HepG2 (cell line): ENCODE data around the gene TRPC4AP. TPM values are rescaled to one million over a fixed set of nuclear protein-coding genes. Genes with fewer than 3 reads are reported as not detected.
A peak's percentile ranks its signal among the peaks of the same experiment; 100 is the strongest.

Experiments used
- BRF2 ChIP-seq: sonication (generic); formaldehyde crosslinking; IDR thresholded peaks from 2 replicates; pipeline ENCODE4 v1.8.1; 2022; ENCODE audit warnings: mild to moderate bottlenecking, missing genetic modification reagents
- CBX2 ChIP-seq, 2 experiments: fragments of 200-600 bp in 1 of 2; sonication (generic); formaldehyde crosslinking in 1 of 2; IDR thresholded peaks; 2 replicates each; pipeline versions ENCODE4 v1.7.0 to v1.8.1; 2018 to 2022; ENCODE audit warnings: low read depth in 2 of 2, low read length in 1 of 2, mild to moderate bottlenecking in 1 of 2, missing genetic modification reagents in 1 of 2
- CEBPZ ChIP-seq: IDR thresholded peaks from 2 replicates; pipeline ENCODE4 v1.6.1; 2012; ENCODE audit warnings: low read length, improper control_type of control experiment
- DBP ChIP-seq: sonication (generic); formaldehyde crosslinking; IDR thresholded peaks from 2 replicates; pipeline ENCODE4 v1.4.0; 2020; ENCODE audit warnings: missing genetic modification reagents; ENCODE audit errors: not compliant biosample characterization
- DZIP1 ChIP-seq: sonication (generic); formaldehyde crosslinking; IDR thresholded peaks from 2 replicates; pipeline ENCODE4 v1.5.0; 2020; ENCODE audit warnings: mild to moderate bottlenecking, missing genetic modification reagents
- FOXP4 ChIP-seq: sonication (generic); formaldehyde crosslinking; IDR thresholded peaks from 2 replicates; pipeline ENCODE4 v1.4.0; 2020; ENCODE audit warnings: missing genetic modification reagents
- GFI1 ChIP-seq: sonication (generic); formaldehyde crosslinking; IDR thresholded peaks from 2 replicates; pipeline ENCODE4 v1.5.0; 2020; ENCODE audit warnings: missing genetic modification reagents, mild to moderate bottlenecking, borderline replicate concordance
- KLF11 ChIP-seq: IDR thresholded peaks from 2 replicates; pipeline ENCODE4 v1.6.1; 2016; ENCODE audit warnings: missing compliant biosample characterization
- MZF1 ChIP-seq: sonication (generic); formaldehyde crosslinking; IDR thresholded peaks from 2 replicates; pipeline ENCODE4 v1.8.1; 2023; ENCODE audit warnings: mild to moderate bottlenecking, missing genetic modification reagents, borderline replicate concordance
- NRL ChIP-seq: sonication (generic); formaldehyde crosslinking; IDR thresholded peaks from 2 replicates; pipeline ENCODE4 v1.5.0; 2020; ENCODE audit warnings: missing genetic modification reagents, mild to moderate bottlenecking, moderate library complexity, borderline replicate concordance
- SMC3 ChIP-seq: IDR thresholded peaks from 2 replicates; pipeline ENCODE4 v1.6.1; 2011; ENCODE audit warnings: low read length, improper control_type of control experiment
- U2AF2 ChIP-seq: fragments of 200-400 bp; formaldehyde crosslinking; IDR thresholded peaks from 2 replicates; pipeline ENCODE4 v1.6.1; 2017; ENCODE audit warnings: low read depth, mild to moderate bottlenecking, low read length
- ZKSCAN1 ChIP-seq: fragments of 150-350 bp; IDR thresholded peaks from 2 replicates; pipeline ENCODE4 v1.6.1; 2014; ENCODE audit warnings: low read length
- ZMAT5 ChIP-seq: sonication (generic); formaldehyde crosslinking; IDR thresholded peaks from 2 replicates; pipeline ENCODE4 v1.5.0; 2020; ENCODE audit warnings: mild to moderate bottlenecking, low read depth, missing genetic modification reagents, borderline replicate concordance
- ZNF232 ChIP-seq: sonication (generic); formaldehyde crosslinking; IDR thresholded peaks from 2 replicates; pipeline ENCODE4 v1.4.0; 2020; ENCODE audit warnings: missing genetic modification reagents, borderline replicate concordance
- ZNF768 ChIP-seq: sonication (generic); formaldehyde crosslinking; IDR thresholded peaks from 2 replicates; pipeline ENCODE4 v1.4.0; 2020; ENCODE audit warnings: missing genetic modification reagents
- ZNF781 ChIP-seq: sonication (generic); formaldehyde crosslinking; IDR thresholded peaks from 2 replicates; pipeline ENCODE4 v1.5.1; 2020; ENCODE audit warnings: borderline replicate concordance, mild to moderate bottlenecking, missing genetic modification reagents; ENCODE audit errors: not compliant biosample characterization
- polyA plus RNA-seq, 8 experiments: library from polyadenylated mRNA; depleted of rRNA in 3 of 8; stranded (reverse) in 7 of 8; unstranded in 1 of 8; fragments of >200 nt; fragmentation: Illumina TruSeq in 4 of 8; extraction: Trizol in 4 of 8; gene quantifications; 2 replicates each; pipeline versions ENCODE4 v1.2.1 to v1.2.3, GENCODE V29; 2011 to 2016; ENCODE audit warnings: low read depth in 4 of 8, missing spikeins in 1 of 8, mixed read lengths in 1 of 8; ENCODE audit not compliant: insufficient read depth in 1 of 8
- total RNA-seq, 5 experiments: library from RNA; depleted of rRNA; stranded (reverse); fragments of >200 nt; fragmentation: Illumina TruSeq; extraction: Trizol; gene quantifications; 2 replicates each; pipeline ENCODE4 v1.2.3, GENCODE V29; 2016; ENCODE audit warnings: low read depth in 1 of 5

The TRPC4AP gene
- total and polyA plus RNA-seq, 2 of the 13 experiments (the other 11 are each of a cell fraction or from before 2014, with no cell fraction given) = 136 to 137 TPM

GRCh38 chr20:34955231-34956040, 137.2 kb downstream of the TRPC4AP start, which contains the start of the genes GSS and MYH7B (continued):
- TF ChIP-seq ZMAT5 (CRISPR knock-in tag) = no peak
- TF ChIP-seq ZNF781 (CRISPR knock-in tag) = peak; percentile 86
- TF ChIP-seq BRF2 (CRISPR knock-in tag) = peak; percentile 86
- TF ChIP-seq MZF1 (CRISPR knock-in tag) = no peak
- no peak for TF ChIP-seq U2AF2
- no peak for TF ChIP-seq CEBPZ
- peak; percentile 73; the same call in 1 of the 2 replicates for TF ChIP-seq FOXP4 (CRISPR knock-in tag)
- peak; percentile 47; the same call in 1 of the 2 replicates for TF ChIP-seq SMC3
- 0 out of 2 replicates have a peak, but pooled peaks have one; percentile 33 for TF ChIP-seq ZKSCAN1
- TF ChIP-seq GFI1 (CRISPR knock-in tag) = peak; percentile 89
- peak; percentile 93; the same call in 1 of the 2 replicates for TF ChIP-seq ZNF232
- no peak; the same call in 1 of the 2 replicates for TF ChIP-seq CBX2 (IDR thresholded peaks at IDR 0.05; ENCODE audit: low read depth, low read length)
- TF ChIP-seq CBX2 (CRISPR knock-in tag; IDR thresholded peaks at IDR 0.05; ENCODE audit: low read depth) = no peak
- peak; percentile 99 for TF ChIP-seq NRL (CRISPR knock-in tag)
- peak; percentile 94 for TF ChIP-seq DZIP1
- peak; percentile 79 for TF ChIP-seq ZNF768 (CRISPR knock-in tag)
- TF ChIP-seq DBP (CRISPR knock-in tag) = peak; percentile 21
- TF ChIP-seq KLF11 = peak; percentile 99
